H1 (cell line): Measurements from ENCODE around the gene ZNF599. TPM values are rescaled to one million over a fixed set of nuclear protein-coding genes. Genes with fewer than 3 reads are reported as not detected.

ENCODE experiments used
- CTCF ChIA-PET: fragments of 300-600 bp; sonication (Branson Sonifier 250); formaldehyde crosslinking; loops from one replicate; lab custom pipeline; 2021; ENCODE audit not compliant: partially characterized antibody; lab: Charles Lee
- POLR2A ChIA-PET: fragments of 300-600 bp; sonication (Branson Sonifier 250); formaldehyde crosslinking; loops from one replicate; lab custom pipeline; 2021; ENCODE audit warnings: inconsistent platforms; ENCODE audit not compliant: partially characterized antibody; lab: Charles Lee
- DNase-seq, 2 experiments: peaks; one replicate each; pipeline versions ENCODE4 v3.0.0 to v3.0.0-alpha.2; 2010 to 2022; ENCODE audit warnings: low spot score in 2 of 2, low read depth in 1 of 2, mixed read lengths in 1 of 2
- FAIRE-seq: peaks from 2 replicates; lab custom pipeline; 2011; peaks lifted over from hg19 to GRCh38; lab: Jason Lieb, UNC
- H2AFZ ChIP-seq: 2 replicates; pipeline ENCODE4 v1.8.1; 2012; ENCODE audit warnings: low read length, inconsistent platforms
- H2AK5ac ChIP-seq: 2 replicates; pipeline ENCODE4 v1.6.1; 2013; ENCODE audit warnings: low read depth, low read length
- H2BK120ac ChIP-seq: replicated peaks from 2 replicates; pipeline ENCODE3; 2013; ENCODE audit warnings: low read depth, low read length, inconsistent platforms
- H2BK12ac ChIP-seq: 2 replicates; pipeline ENCODE4 v1.6.1; 2013; ENCODE audit warnings: low read depth, low read length
- H2BK15ac ChIP-seq: 2 replicates; pipeline ENCODE4 v1.6.1; 2013; ENCODE audit warnings: low read length
- H2BK20ac ChIP-seq: 2 replicates; pipeline ENCODE4 v1.6.1; 2013; ENCODE audit warnings: low read length
- H2BK5ac ChIP-seq: 2 replicates; pipeline ENCODE4 v1.6.1; 2013; ENCODE audit warnings: low read depth, low read length
- H3K14ac ChIP-seq: 2 replicates; pipeline ENCODE4 v1.6.1; 2013; ENCODE audit warnings: inconsistent platforms; ENCODE audit not compliant: insufficient read length
- H3K18ac ChIP-seq: 2 replicates; pipeline ENCODE4 v1.6.1; 2013; ENCODE audit warnings: low read length; ENCODE audit errors: extremely low read depth
- H3K23ac ChIP-seq: 2 replicates; pipeline ENCODE4 v1.6.1; 2013; ENCODE audit warnings: inconsistent platforms; ENCODE audit not compliant: insufficient read length
- H3K23me2 ChIP-seq: 2 replicates; pipeline ENCODE4 v1.6.1; 2013; ENCODE audit warnings: low read depth, low read length
- H3K27ac ChIP-seq: 2 replicates; pipeline ENCODE4 v1.6.1; 2011; ENCODE audit warnings: low read depth, low read length, inconsistent platforms
- H3K27me3 ChIP-seq, 4 experiments: replicated peaks in 1 of 4; 1 replicate in 1 of 4; 2 replicates in 3 of 4; pipeline versions ENCODE4 v1.6.1 to v1.8.1; 2011 to 2013; ENCODE audit warnings: low read length in 3 of 4, mild to moderate bottlenecking in 3 of 4, inconsistent platforms in 2 of 4, mixed read lengths in 2 of 4, moderate library complexity in 1 of 4; ENCODE audit not compliant: control insufficient read depth in 3 of 4, insufficient read depth in 3 of 4; ENCODE audit errors: extremely low read depth in 1 of 4
- H3K36me3 ChIP-seq, 4 experiments: 2 replicates each; pipeline versions ENCODE4 v1.6.1 to v1.8.1; 2011 to 2013; ENCODE audit warnings: mild to moderate bottlenecking in 4 of 4, low read length in 3 of 4, moderate library complexity in 2 of 4, control low read depth in 1 of 4, inconsistent platforms in 1 of 4; ENCODE audit not compliant: insufficient read depth in 4 of 4, control insufficient read depth in 2 of 4
- H3K4ac ChIP-seq: replicated peaks from 2 replicates; pipeline ENCODE3; 2013; ENCODE audit warnings: low read length, low read depth, mixed read lengths, inconsistent platforms; ENCODE audit not compliant: insufficient read length
- H3K4me1 ChIP-seq, 4 experiments: replicated peaks in 1 of 4; 1 replicate in 1 of 4; 2 replicates in 3 of 4; pipeline versions ENCODE4 v1.6.1 to v1.8.1; 2011 to 2013; ENCODE audit warnings: low read length in 3 of 4, inconsistent platforms in 2 of 4, mixed read lengths in 1 of 4; ENCODE audit not compliant: insufficient read depth in 4 of 4, control insufficient read depth in 3 of 4
- H3K4me2 ChIP-seq, 2 experiments: 2 replicates each; pipeline versions ENCODE4 v1.6.1 to v1.8.1; 2011 to 2013; ENCODE audit warnings: low read depth in 2 of 2, low read length in 2 of 2, control low read depth in 1 of 2, inconsistent platforms in 1 of 2, mild to moderate bottlenecking in 1 of 2; ENCODE audit not compliant: insufficient read depth in 1 of 2
- H3K4me3 ChIP-seq, 4 experiments: fragments of 200-600, 300-600 bp in 1 of 4; sonication (generic), shearing (Covaris generic), sonication (Bioruptor Twin) in 1 of 4; 2 replicates each; pipeline versions ENCODE4 v1.5.1 to v1.8.1; 2011 to 2016; ENCODE audit warnings: low read length in 4 of 4, low read depth in 3 of 4, control low read depth in 2 of 4, inconsistent platforms in 2 of 4, mild to moderate bottlenecking in 2 of 4, mixed read lengths in 1 of 4, moderate library complexity in 1 of 4; ENCODE audit not compliant: insufficient read depth in 2 of 4; ENCODE audit errors: extremely low read depth in 1 of 4
- H3K56ac ChIP-seq: replicated peaks from 2 replicates; pipeline ENCODE3; 2013; ENCODE audit warnings: low read depth, mild to moderate bottlenecking, mixed read lengths, low read length, inconsistent platforms; ENCODE audit not compliant: insufficient read length
- H3K79me1 ChIP-seq: 2 replicates; pipeline ENCODE4 v1.6.1; 2013; ENCODE audit warnings: low read depth, low read length, control low read depth
- H3K79me2 ChIP-seq, 2 experiments: 2 replicates each; pipeline versions ENCODE4 v1.6.1 to v1.8.1; 2012 to 2013; ENCODE audit warnings: low read length in 2 of 2, mild to moderate bottlenecking in 2 of 2, inconsistent platforms in 1 of 2; ENCODE audit not compliant: insufficient read depth in 2 of 2, control insufficient read depth in 1 of 2
- H3K9ac ChIP-seq, 4 experiments: replicated peaks in 1 of 4; 1 replicate in 1 of 4; 2 replicates in 3 of 4; pipeline versions ENCODE4 v1.6.1 to v1.8.1; 2011 to 2013; ENCODE audit warnings: low read depth in 3 of 4, low read length in 3 of 4, control low read depth in 2 of 4, mild to moderate bottlenecking in 2 of 4, moderate library complexity in 2 of 4, inconsistent platforms in 1 of 4; ENCODE audit errors: extremely low read depth in 1 of 4
- H3K9me3 ChIP-seq, 2 experiments: 2 replicates each; pipeline versions ENCODE4 v1.6.1 to v1.8.1; 2012 to 2013; ENCODE audit warnings: mild to moderate bottlenecking in 2 of 2, moderate library complexity in 2 of 2, control low read depth in 1 of 2, inconsistent platforms in 1 of 2, low read depth in 1 of 2, low read length in 1 of 2, mixed read lengths in 1 of 2; ENCODE audit not compliant: insufficient read depth in 2 of 2
- H4K20me1 ChIP-seq, 2 experiments: replicated peaks in 1 of 2; 2 replicates each; pipeline versions ENCODE3 to v1.8.1; 2011 to 2013; ENCODE audit warnings: inconsistent platforms in 2 of 2, low read length in 2 of 2, mild to moderate bottlenecking in 1 of 2; ENCODE audit not compliant: insufficient read depth in 2 of 2, control insufficient read depth in 1 of 2
- H4K5ac ChIP-seq: 2 replicates; pipeline ENCODE4 v1.6.1; 2013; ENCODE audit warnings: low read length, low read depth, mixed read lengths, inconsistent platforms; ENCODE audit not compliant: insufficient read length
- H4K8ac ChIP-seq: 2 replicates; pipeline ENCODE4 v1.8.0; 2013; ENCODE audit warnings: mild to moderate bottlenecking, moderate library complexity, low read length, inconsistent platforms; ENCODE audit not compliant: insufficient read depth; ENCODE audit errors: extremely low read depth
- H4K91ac ChIP-seq: replicated peaks from 2 replicates; pipeline ENCODE3; 2013; ENCODE audit warnings: low read length, mixed read lengths, inconsistent platforms; ENCODE audit not compliant: insufficient read length
- FOSL1 ChIP-seq: IDR thresholded peaks from 2 replicates; pipeline ENCODE4 v1.6.1; 2011; ENCODE audit warnings: mild to moderate bottlenecking, low read depth, low read length, moderate library complexity; ENCODE audit not compliant: insufficient read depth
- JUN ChIP-seq: IDR thresholded peaks from 2 replicates; pipeline ENCODE4 v1.6.1; 2011; ENCODE audit warnings: low read depth, mild to moderate bottlenecking, improper control_type of control experiment, low read length
- JUND ChIP-seq: IDR thresholded peaks from 2 replicates; pipeline ENCODE4 v1.6.1; 2011; ENCODE audit warnings: mild to moderate bottlenecking, improper control_type of control experiment, low read length
- KDM1A ChIP-seq: fragments of 200-600, 300-600 bp; sonication (generic); IDR thresholded peaks from 2 replicates; pipeline ENCODE4 v1.7.1; 2016; ENCODE audit warnings: mild to moderate bottlenecking, low read length, borderline replicate concordance
- POLR2AphosphoS5 ChIP-seq: IDR thresholded peaks from 2 replicates; pipeline ENCODE4 v1.6.1; 2011; ENCODE audit warnings: low read depth, low read length
- RAD21 ChIP-seq, 2 experiments: IDR thresholded peaks in 1 of 2; conservative IDR thresholded peaks in 1 of 2; 2 replicates each; pipeline ENCODE4 v1.6.1; 2011; ENCODE audit warnings: low read depth in 2 of 2, low read length in 2 of 2, improper control_type of control experiment in 1 of 2, inconsistent platforms in 1 of 2, mild to moderate bottlenecking in 1 of 2, moderate library complexity in 1 of 2
- RNF2 ChIP-seq: fragments of 200-900, 300-1000 bp; sonication (generic); IDR thresholded peaks from 2 replicates; pipeline ENCODE4 v1.7.1; 2016; ENCODE audit warnings: borderline replicate concordance, low read depth, mild to moderate bottlenecking, antibody characterized with exemption, low read length; ENCODE audit not compliant: poor library complexity, severe bottlenecking; ENCODE audit errors: missing control alignments
- SAP30 ChIP-seq: fragments of 300-600 bp; sonication (generic); IDR thresholded peaks from 2 replicates; pipeline ENCODE4 v1.7.1; 2012; ENCODE audit warnings: low read length, moderate library complexity, mild to moderate bottlenecking, inconsistent platforms; ENCODE audit not compliant: insufficient read depth, insufficient replicate concordance
- SIX5 ChIP-seq: IDR thresholded peaks from 2 replicates; pipeline ENCODE4 v1.6.1; 2011; ENCODE audit warnings: mild to moderate bottlenecking, low read depth, low read length
- SUZ12 ChIP-seq: fragments of 200-600 bp; sonication (generic); IDR thresholded peaks from 2 replicates; pipeline ENCODE4 v1.6.1; 2012; ENCODE audit warnings: mild to moderate bottlenecking, inconsistent platforms, low read length, moderate library complexity, mixed read lengths
- TEAD4 ChIP-seq: IDR thresholded peaks from 2 replicates; pipeline ENCODE4 v1.6.1; 2012; ENCODE audit warnings: low read depth, low read length, inconsistent platforms, mixed read lengths
- YY1 ChIP-seq: IDR thresholded peaks from 2 replicates; pipeline ENCODE4 v1.6.1; 2011; ENCODE audit warnings: low read depth, mild to moderate bottlenecking, low read length
- WGBS, 2 experiments: shearing (Covaris generic) in 1 of 2; methylation state at CpG; one replicate each; pipeline versions ENCODE4 v1.1.6 to v1.1.7; 2013 to 2015; ENCODE audit warnings: low lambda C conversion rate in 2 of 2, mixed read lengths in 2 of 2, inconsistent platforms in 1 of 2, low coverage in 1 of 2, missing lambda C conversion rate in 1 of 2; ENCODE audit not compliant: insufficient replicate concordance in 2 of 2, insufficient coverage in 1 of 2, insufficient read length in 1 of 2; ENCODE audit errors: extremely low coverage in 1 of 2, missing lambda C conversion rate in 1 of 2; 5-methylcytosine and 5-hydroxymethylcytosine counted together
- polyA plus RNA-seq, 7 experiments: library from polyadenylated mRNA; depleted of rRNA in 3 of 7; stranded (reverse) in 5 of 7; unstranded in 2 of 7; fragments of >200 nt in 5 of 7; fragments of 200-250 nt in 2 of 7; gene quantifications; 1 replicate in 5 of 7; 2 replicates in 1 of 7; 4 replicates in 1 of 7; pipeline versions ENCODE4 v1.2.1 to v1.2.3, GENCODE V29; 2011 to 2013; ENCODE audit warnings: missing spikeins in 2 of 7, mixed read lengths in 2 of 7
- total RNA-seq: library from RNA; stranded (reverse); fragmentation: NEBNext Ultra II Directional; extraction: Animal tissue kit (Norgen Biotek cat#: 25700); gene quantifications from 2 replicates; pipeline ENCODE4 v1.2.1, GENCODE V29; 2021

Gene ZNF599
- total and polyA plus RNA-seq, 2 of the 8 experiments (the other 6 are each of a cell fraction or from before 2014, with no cell fraction given), result 4.8 to 5.4 TPM

GRCh38 chr19:34744896-34745690, 27.9 kb downstream of the ZNF599 start:
- H2BK120ac ChIP-seq, result no peak overlapping the region
- 80% methylated on average over 3 of the region's 3 CpGs; no CpG with 5 or more reads in 1 of the 2 experiments for WGBS, 2 experiments
- CTCF ChIA-PET, result interaction anchor here (0.6 kb wide), 1 partner anchor 26 kb away, joined by 3 read pairs; no protein-coding TSS in a partner anchor
- no peak for TF ChIP-seq POLR2AphosphoS5
- no peak for TF ChIP-seq SIX5
- TF ChIP-seq KDM1A, result no peak
- TF ChIP-seq RNF2, result no peak
- TF ChIP-seq SAP30, result no peak
- TF ChIP-seq TEAD4, result no peak
- no peak for TF ChIP-seq FOSL1
- TF ChIP-seq RAD21 (IDR thresholded peaks at IDR 0.05 in 1 of 2, conservative IDR thresholded peaks at IDR 0.05 in 1 of 2; ENCODE audit: low read depth in 2 of 2, low read length in 2 of 2), result no peak
- no peak for TF ChIP-seq JUND
- no peak for TF ChIP-seq SUZ12
- TF ChIP-seq JUN, result no peak
- no peak for TF ChIP-seq YY1

More at GRCh38 chr19:34744896-34745690, 27.9 kb downstream of the ZNF599 start:
- no peak overlapping the region for H3K56ac ChIP-seq
- H2BK12ac ChIP-seq, result no peak overlapping the region
- no peak overlapping the region for H2AK5ac ChIP-seq
- H4K8ac ChIP-seq, result no peak overlapping the region
- H3K9me3 ChIP-seq, result peaks cover 0 to 13% of the 10 kb centered on the region in 2 experiments; a peak in 2 of 4 replicates
- no peak overlapping the region for H3K4me2 ChIP-seq
- H4K5ac ChIP-seq, result no peak overlapping the region
- H3K23ac ChIP-seq, result no peak overlapping the region
- POLR2A ChIA-PET, result no interaction called here
- H3K14ac ChIP-seq, result no peak overlapping the region
- DNase-seq, result no peak
- H3K4ac ChIP-seq, result no peak overlapping the region
- no peaks in the 10 kb centered on the region for H3K27me3 ChIP-seq
- no peak overlapping the region for H3K27ac ChIP-seq
- no peaks in the 10 kb centered on the region for H3K79me2 ChIP-seq
- no peak overlapping the region for H3K18ac ChIP-seq
- H2AFZ ChIP-seq, result no peak overlapping the region
- H3K23me2 ChIP-seq, result peaks cover 2% of the 10 kb centered on the region; the same call in 1 of the 2 replicates
- no peaks in the 10 kb centered on the region for H3K79me1 ChIP-seq
- no peaks in the 10 kb centered on the region for H4K20me1 ChIP-seq
- H4K91ac ChIP-seq, result no peak overlapping the region
- H2BK15ac ChIP-seq, result no peak overlapping the region
- no peak overlapping the region for H3K9ac ChIP-seq
- no peak overlapping the region for H2BK20ac ChIP-seq
- no peaks in the 10 kb centered on the region for H3K4me1 ChIP-seq
- FAIRE-seq, result no peak
- no peak overlapping the region for H3K4me3 ChIP-seq
- H2BK5ac ChIP-seq, result no peak overlapping the region
- peaks cover 0 to 10% (median under 1%) of the 10 kb centered on the region in 4 experiments; a peak in 2 of 8 replicates for H3K36me3 ChIP-seq
